Putamen (tissue), 1 donor: ENCODE measurements around the gene AGT.
"Not testable (repeated sequence)": the region's sequence is repeated elsewhere in the genome, so short reads cannot be mapped to it uniquely, and the experiment has no call there.

Experiments used
- DNase-seq: peaks from one replicate; pipeline ENCODE4 v3.0.0-alpha.2; 2016; ENCODE audit warnings: low spot score

The AGT gene

DNA sequence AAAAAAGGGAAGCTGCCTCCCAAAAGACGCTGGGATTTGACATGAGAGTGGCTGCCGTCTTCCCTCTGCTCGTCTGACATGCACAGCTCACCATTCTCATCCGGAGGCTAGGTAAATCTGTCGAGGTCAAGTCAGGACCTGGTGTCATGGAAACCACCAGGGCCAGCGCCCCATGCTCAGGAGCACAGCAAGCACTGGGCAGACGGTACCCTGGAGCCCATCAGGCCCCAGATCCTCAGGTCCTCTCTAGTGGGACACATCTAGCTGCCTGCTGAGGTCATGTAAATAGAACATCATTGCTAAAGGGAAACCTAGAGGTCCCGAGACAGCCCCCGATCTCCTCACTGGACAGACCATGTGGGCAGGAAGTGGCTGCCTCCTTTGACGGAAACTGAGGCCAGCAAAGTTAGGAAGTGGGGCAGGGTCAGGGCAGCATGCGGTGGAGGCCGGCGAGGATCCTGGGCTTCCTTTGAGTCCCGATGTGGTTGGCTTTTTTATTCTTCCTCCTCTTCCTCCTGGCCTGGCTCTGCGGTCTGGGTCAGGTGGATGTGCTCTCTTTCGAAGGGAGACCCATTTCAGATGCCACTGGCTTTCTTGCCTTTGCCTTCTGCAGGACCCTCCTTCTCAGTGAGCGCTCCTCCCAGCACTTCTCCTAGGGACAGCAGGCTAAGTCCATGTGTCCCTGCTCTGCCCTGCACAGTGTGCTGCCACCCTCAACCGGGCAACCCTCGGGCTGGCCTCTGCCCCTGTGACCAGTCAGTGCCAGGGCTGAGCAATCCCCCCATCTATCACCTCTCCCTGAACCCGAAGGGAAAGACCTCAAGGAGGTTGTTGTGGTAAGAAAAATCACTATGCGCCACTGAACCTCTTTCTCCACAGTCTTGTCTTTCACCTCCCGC is 5.9 kb downstream of the AGT start:
- no peak for DNase-seq

DNA sequence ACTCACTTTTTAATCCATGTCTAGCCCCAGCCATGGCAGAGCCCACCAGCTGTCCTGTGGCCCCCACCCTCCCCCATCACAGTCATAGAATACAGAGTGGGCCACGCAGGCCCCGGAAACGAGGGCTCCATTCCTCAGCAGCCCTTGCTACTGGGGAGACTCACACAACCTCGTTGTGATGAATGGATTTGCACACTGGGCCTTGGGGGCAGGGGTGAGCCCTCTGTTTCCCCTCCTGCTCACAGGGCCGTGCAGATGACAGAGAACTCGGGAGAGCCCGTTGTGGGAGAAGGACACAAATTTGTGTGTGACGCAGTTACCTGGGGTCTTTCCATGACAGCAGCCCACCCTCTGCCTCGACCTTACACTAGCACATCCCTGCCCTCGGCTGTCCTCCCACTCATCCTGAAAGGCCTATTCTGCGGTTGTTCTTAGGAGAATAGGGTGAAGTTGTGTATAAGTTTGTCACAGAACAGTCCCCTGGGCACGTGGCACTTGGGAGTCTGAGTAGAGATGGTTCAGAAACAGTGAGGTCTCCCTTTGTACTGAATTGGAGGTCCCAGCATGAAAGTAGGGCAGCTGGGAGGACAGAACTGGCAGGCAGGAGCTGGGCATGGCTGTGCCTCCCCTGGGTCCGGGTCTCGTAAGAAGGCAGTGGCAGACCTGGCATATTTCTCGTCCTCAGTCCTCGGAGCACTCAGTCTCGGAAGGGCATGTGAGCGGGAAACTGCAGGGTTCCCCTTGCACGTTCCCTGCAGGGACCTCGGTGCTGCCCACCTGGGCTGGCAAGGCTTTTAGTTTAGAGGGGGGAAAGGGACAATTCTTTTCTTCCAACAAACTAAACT is 6.8 kb downstream of the AGT start:
- no peak for DNase-seq

DNA sequence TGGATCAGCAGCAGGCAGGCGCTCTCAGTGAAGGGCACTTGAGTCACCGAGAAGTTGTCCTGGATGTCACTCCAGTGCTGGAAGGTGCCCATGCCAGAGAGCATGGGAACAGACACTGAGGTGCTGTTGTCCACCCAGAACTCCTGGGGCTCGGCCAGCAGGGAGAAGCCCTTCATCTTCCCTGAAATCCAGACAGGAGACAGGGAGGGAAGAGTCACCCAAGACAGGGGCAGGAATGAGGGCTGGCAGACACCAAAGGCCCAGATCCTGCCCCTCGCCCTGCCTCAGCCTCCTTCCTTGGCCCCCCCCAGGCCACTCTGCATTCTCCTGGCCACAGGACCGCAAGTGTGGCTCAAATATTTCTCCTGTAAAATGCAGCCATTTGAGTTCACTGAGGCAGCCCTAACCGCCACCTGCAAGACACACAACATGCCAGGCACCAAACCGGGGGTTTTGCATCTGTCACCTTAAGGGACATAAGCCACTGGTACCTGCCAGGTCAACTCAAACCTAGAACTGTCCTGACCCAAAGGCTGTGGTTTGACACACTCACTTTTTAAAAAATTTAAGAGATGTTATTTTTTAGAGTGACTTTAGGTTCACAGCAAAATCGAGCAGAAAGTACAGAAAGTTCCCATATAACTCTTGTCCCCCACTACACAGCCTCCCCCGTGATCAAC is 7.8 kb downstream of the AGT start:
- no peak for DNase-seq

DNA sequence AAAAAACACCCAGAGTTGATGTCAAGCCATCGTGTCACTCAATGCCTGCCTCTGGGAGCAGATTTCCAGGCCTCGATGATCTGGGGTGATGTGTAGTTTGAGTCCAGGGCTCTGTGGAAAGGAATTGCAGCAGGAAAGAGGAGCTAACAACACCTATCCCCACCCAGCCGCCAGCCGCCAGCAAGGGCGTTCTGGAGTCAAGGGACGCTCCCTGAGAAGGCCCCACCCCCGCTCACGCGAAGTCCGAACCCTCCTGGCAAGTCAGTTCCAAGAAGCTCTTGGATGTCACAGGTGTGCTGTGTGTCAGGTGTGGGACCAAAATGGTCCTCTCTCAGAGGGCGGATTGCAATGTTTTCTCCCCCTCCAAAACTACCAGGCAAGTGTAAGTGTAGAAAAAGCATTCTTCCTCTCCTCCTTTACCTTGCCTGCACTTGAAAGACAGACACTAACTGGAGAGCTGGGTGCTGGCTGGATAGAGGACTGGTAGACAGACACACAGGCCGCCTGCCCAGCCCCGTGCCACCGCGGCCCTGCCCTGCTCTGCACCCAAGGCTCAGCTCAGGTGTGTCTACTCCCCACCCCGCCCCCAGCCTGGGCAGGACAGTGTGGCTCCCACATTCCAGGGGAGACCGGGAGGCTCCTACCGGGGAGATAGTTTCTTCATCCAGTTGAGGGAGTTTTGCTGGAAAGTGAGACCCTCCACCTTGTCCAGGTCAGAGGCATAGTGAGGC is 8.5 kb downstream of the AGT start:
- DNase-seq = no peak

DNA sequence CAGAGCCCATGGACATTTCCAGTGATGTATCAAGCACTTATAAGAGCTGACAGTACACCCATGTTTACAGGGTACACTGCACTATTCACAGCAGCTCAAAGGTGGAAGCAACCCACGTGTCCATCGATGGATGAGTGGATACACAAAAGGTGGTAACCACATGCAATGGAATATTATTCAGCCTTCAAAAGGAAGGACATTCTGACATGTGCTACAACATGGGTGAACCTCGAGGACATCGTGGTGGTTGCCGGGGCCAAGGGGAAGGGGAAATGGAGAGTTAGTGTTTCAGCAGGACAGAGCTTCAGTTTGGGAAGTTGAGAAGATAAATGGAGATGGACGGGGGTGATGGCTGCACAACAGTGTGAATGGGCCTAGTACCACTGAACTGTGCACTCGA is 9.1 kb downstream of the AGT start:
- no peak for DNase-seq

DNA sequence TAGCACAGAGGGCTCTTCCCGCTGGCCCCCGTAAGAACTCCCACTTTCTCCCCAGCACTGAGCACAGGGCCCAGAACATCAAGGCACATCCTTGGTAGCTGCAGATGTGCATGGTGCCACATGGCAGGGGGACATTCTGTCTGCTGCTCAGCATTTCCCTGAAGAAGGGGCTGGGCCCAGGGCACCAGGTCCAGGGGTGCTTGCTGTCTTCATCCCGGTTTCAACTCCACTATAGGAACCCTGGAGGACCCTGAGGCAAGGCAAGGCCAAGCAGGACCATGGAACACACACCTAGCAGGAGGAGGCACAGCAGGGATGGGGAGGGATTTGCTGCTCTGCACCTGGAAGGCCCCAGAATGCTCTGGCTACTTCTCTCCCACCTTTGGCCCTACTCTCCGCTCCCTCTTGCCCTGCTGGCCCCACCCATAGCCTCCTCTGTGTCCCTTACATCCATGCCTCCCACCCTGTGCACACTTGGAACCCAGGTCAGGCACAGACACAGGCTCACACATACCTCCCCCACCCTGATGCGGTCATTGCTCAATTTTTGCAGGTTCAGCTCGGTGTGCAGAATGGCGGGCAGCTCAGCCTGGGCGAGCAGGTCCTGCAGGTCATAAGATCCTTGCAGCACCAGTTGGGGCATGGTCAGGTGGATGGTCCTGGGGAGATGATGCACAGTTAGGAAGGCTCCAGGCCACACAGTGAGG is 10.1 kb downstream of the AGT start:
- no peak for DNase-seq

DNA sequence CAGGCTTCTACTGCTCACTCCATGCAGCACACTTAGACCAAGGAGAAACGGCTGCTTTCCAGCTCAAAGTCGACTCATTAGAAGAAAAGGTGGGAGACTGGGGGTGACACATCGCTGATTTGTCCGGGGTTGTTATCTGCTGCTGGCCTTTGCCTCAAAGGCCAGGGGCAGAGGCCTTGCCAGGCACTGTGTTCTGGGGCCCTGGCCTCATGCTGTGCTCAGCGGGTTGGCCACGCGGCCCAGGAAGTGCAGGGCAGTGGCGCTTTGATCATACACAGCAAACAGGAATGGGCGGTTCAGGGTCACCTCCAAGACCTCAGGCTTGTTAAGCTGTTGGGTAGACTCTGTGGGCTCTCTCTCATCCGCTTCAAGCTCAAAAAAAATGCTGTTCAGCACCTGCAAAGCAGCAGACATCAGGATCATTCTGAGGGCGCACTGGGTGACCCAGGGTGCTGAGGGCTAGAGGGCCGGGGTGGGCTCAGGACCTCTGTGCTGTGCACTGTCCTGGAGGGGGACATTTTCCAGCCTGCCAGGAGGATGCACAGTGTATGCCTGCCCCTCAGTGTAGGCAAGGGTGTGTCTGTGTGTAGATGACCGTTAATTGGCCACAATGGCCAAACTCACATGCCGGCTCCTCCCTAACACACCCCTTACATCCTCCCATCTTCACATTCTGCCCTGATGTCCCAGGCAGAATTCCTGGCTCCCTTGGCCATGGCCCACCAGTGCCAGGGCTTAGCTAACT is 10.8 kb downstream of the AGT start:
- no peak for DNase-seq

DNA sequence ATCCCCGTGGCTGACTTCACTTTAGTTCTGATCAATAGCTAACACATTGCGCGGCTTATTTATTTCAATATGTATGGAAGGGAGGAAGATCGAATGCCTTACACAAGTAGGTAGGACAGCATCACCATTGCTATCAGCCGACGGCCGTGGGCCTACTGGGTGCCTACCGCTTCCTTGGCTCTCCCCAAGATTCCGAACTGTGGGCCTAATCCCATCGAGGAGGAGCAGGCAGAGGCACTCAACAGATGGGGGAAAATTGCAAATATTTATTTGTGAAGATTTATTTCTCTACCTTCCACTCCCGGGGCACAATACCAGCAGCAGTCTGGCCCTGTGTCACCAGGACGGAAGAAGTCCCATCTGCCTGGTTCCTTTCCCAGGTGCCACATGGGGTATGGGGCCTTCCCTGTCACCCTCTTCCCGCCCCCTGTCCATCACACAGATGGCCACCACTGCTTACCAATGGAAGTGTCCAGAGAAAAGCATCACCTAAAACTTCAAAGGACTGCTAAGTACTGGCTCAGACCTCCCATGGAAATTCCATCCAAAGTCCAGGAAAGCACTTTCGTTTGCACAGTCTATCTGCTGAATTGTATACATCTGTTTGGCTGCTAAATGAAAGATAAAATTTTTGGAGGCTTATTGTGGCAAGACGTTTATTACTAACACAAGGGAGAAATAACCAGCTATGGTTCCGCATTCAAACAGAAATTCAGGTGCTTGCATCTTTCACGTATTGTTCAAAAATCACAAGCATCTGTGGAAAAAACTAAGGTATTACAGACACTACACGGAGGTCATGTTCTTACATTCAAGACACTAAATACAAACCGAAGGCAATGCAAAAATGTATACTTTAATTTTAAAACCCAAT is 11.8 kb downstream of the AGT start:
- DNase-seq = no peak

DNA sequence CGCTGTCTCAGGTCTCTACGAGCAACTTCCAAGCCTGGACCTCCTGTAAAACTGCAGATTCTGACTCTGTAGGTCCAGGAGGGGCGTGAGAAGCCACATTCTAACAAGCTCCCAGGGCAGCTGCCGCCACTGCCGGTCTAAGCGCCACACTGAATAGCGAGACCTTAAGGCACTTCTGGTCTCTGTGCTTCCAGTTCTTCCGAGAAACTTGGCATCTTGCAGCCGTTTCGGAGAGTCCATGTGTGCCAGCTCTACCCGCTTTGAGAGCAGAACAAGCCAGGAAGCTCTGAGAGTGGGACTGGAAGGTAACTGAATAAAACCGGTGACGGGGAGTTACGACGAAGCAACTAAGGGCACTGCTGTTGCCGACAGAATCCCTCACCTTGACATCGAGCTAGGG is 12.5 kb downstream of the AGT start:
- peak; percentile 53 for DNase-seq

DNA sequence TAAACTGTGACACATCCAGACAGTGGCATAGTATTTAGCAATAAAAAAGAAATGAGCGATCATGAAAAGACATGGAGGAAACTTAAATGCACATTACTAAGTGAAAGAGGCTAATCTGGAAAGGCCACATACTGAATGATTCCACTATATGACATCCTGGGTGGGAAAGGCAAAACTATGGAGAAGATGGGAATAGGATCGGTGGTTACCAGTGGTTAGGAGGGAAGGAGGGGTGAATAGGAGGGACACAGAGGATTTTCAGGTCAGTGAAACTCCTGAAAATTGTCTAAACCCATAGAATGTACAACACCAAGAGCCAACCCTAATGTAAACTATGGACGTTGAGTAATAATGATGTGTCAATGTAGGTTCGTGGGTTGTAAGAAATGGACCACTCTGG is 13.8 kb downstream of the AGT start:
- DNase-seq = no peak

DNA sequence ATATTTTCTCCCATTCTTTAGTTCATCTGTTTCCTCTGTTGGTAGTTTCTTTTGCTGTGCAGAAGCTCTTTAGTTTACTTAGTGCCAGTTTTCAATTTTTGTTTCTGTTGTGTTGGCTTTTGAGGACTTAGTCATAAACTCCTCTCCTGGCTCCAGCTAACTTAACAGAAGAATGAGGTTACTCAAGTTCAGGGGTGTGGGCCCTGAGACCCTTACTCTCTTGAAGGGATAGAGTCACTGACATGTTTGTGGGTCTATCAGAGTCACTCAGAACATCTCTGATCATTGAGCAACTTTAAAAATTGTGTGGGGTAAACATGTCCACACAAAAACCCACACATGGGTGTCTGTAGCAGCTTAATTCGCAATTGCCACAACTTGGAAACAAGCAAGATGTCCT is 14.2 kb downstream of the AGT start:
- DNase-seq = no peak

DNA sequence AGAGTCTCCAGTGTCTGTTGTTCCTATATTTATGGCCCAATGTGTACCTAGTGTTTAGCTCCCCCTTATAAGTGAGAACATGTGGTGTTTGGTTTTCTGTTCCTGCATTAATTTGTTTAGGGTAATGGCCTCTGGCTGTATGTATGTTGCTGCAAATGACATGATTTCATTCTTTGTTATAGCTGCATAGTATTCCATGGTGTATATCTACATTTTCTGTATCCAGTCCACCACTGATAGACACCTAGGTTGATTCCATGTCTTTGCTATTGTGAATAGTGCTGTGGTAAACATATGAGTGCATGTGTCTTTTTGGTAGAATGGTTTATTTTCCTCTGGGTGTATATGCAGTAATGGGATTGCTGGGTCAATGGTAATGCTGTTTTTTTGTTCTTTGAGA is 15.0 kb downstream of the AGT start:
- not testable (repeated sequence) for DNase-seq

DNA sequence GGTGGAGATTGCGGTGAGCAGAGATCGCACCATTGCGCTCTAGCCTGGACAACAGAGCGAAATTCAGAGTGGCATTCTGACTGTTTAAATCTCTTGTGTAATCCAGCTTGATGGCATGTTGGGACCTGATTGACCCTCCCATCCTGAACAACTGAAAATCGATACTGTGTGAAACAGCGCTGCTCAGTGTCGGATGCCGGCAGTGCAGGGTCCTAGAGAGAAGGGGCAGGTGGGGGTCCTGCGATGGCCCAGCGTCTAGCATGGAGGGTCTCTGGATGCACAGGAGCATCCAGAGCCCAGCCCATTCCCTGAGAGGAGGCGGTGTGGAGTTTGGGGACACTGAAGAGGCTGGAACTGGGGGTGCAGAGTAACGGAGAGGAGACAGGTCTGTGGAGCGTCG is 15.8 kb downstream of the AGT start:
- DNase-seq = no peak

DNA sequence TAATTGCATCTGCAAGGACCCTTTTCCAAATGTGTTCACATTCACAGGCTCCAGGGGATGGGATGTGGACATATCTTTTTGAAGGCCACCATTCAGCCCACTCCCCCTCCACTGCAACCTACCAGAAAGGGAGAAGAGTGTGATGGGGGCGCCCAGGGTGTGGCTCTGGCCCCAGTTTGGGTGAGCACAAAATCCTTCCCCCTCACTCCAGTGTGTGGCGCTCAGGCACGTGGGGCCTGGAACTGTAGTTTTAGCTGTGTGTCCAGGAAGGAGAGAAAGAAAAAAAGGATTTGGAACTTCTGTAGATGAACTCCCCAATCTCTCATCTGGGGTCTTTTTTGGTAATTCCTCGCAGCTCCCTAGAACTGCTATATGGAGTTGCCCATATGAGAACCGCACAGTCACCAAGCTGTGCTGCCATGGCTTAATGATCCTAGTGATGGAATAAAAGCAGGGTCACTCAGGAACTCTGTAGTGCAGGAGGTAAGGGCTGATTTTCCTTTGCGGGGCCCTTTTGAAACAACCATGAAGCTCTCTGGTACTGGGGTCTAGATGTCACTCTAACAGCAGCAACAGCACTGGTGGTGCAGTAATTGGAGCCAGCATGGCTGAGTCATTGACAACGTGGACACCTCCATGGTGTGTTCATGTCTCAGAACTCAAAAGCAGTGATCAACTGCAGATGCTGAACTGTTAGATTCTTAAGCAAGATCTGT is 17.0 kb downstream of the AGT start:
- no peak for DNase-seq

DNA sequence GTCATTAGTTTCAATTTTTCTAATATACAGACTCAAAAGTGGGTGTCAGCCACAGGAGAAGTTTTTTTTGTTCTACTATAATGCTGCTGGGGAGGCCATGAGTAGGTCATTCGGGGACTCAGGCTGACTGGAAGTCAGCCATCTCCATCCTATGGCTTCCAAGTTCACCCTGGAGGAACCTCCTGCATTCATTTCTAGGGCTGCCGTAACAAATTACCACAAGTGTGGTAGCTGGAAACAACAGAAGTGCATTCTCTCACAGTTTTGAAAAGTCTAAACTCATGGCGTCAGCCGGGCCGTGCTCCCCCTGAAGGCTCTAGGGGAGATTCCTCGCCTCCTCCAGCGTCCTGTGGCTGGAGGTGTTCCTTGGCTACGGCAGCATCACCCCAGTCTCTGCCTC is 17.7 kb downstream of the AGT start:
- no peak for DNase-seq

DNA sequence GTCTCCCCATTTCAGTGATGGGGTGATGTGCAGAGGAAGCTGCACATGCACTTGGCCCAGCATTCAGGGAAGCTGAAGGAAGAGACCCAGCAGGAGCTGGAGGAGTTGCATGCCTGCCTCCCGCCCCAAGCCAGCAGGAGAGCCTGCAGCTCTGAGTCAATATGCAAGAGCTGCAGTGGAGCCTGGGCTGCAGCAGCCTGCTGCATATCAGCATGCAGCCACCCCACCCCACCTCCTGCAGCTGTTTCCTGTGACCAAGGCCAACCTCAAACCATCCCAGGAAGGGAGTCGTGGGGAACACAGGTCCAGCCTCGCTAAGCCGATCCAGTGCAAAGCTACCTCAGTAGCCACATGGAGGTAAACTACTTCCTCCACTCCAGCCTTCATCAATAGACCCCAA is 18.9 kb downstream of the AGT start:
- no peak for DNase-seq

DNA sequence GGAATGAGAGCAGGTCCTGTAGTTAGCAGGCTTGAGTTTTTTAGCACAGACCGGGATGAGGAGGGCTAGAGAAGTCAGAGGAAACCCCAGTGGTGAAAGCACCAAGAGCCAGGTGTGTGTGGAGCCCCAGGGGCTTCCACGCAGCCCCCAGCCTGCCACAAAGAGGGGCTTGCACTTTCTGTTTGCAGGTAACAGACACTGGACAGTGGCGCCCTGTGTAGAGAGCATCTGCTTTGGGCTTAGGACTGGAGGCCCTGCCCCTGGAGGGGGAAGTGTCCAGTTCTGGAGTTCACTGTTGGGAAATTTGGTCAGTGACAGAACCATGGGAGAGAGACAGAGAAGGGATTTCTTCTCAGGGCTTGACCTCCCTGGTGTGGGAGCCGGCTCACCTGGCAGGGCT is 19.5 kb downstream of the AGT start:
- DNase-seq = no peak

DNA sequence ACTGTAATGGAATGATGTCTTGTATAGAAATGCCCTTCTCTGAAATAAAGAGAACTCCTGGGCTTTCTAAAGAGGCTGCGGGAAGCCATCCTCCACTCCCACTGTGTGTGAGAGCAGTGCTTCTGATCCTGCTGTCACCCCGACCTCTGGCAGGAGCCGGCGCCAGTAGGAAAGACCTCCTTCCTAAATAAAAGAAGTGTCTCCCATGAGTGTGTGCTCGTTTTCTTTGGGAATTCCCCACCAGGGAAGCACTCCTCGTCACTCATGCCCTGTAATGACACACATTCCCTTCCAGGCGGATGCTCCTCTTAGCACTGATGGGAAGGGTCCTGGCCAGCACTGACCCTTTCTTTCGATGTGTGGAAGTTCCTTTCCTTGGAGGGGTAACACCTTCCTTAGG is 20.1 kb downstream of the AGT start:
- DNase-seq = no peak

DNA sequence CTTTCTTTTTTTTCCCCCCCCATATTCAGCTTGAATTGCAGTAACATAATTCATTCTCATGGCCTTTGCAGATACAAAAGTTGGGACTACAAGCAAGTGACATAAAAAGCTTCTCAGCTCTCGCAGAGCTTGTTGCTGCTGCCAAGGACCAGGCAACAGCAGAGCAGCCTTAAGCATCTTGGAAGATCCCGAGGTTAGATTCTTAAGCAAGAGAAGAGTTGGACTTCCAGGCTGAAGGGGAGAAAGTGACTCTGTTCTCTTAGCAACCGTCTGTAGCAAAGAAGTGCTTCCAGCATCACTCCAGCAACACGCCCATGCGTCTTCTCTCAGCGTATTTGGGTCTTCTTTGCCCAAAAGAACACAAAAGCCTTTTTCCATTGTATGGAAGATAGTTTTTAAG is 20.7 kb downstream of the AGT start:
- peak; percentile 59 for DNase-seq
